GM18517 (cell line): ENCODE data around the gene MYH15.

ENCODE experiments used
- ATAC-seq: cut with Tn5 transposase; IDR thresholded peaks from one replicate; pipeline ENCODE4 v1.9.1; 2021; ENCODE audit warnings: mild to moderate bottlenecking, moderate library complexity; ENCODE audit not compliant: unreplicated experiment

MYH15 gene

GRCh38 chr3:108510496-108510895 lies at the start of gene MYH15:
MYH15 (minus strand) TSS chr3:108510596; CDS start chr3:108510530, 66 bp downstream.
- no peak for ATAC-seq

GRCh38 chr3:108555966-108556581 lies 45.7 kb upstream of the MYH15 start:
- ATAC-seq: no peak

GRCh38 chr3:108554913-108555571 lies 44.6 kb upstream of the MYH15 start:
- ATAC-seq: no peak

GRCh38 chr3:108554229-108554628 lies 43.8 kb upstream of the MYH15 start:
- ATAC-seq: no peak

GRCh38 chr3:108552267-108553159 lies 42.1 kb upstream of the MYH15 start:
- peak; percentile 85 for ATAC-seq

GRCh38 chr3:108548886-108549285 lies 38.5 kb upstream of the MYH15 start:
- no peak for ATAC-seq

GRCh38 chr3:108548304-108548703 lies 37.9 kb upstream of the MYH15 start:
- no peak for ATAC-seq

GRCh38 chr3:108546692-108547091 lies 36.3 kb upstream of the MYH15 start:
- no peak for ATAC-seq

- ATAC-seq: no peak
Measured at GRCh38 chr3:108546247-108546646, 35.9 kb upstream of the MYH15 start.

GRCh38 chr3:108538083-108538482 lies 27.7 kb upstream of the MYH15 start:
- ATAC-seq: no peak

- ATAC-seq: peak; percentile 96
Measured at GRCh38 chr3:108528459-108529252, 18.3 kb upstream of the MYH15 start.

GRCh38 chr3:108527817-108528216 lies 17.4 kb upstream of the MYH15 start:
- no peak for ATAC-seq

- ATAC-seq: no peak
Measured at GRCh38 chr3:108527109-108527508, 16.7 kb upstream of the MYH15 start.

GRCh38 chr3:108525971-108526370 lies 15.6 kb upstream of the MYH15 start:
- ATAC-seq: no peak

- ATAC-seq: no peak
Measured at GRCh38 chr3:108525256-108525655, 14.9 kb upstream of the MYH15 start.

- ATAC-seq: no peak
Measured at GRCh38 chr3:108524537-108524936, 14.1 kb upstream of the MYH15 start.

GRCh38 chr3:108518895-108519294 lies 8.5 kb upstream of the MYH15 start:
- ATAC-seq: no peak

- no peak for ATAC-seq
Measured at GRCh38 chr3:108516881-108517280, 6.5 kb upstream of the MYH15 start.

GRCh38 chr3:108513961-108514360 lies 3.6 kb upstream of the MYH15 start:
- ATAC-seq: no peak

- no peak for ATAC-seq
Measured at GRCh38 chr3:108512671-108513070, 2.3 kb upstream of the MYH15 start.

- ATAC-seq: no peak
Measured at GRCh38 chr3:108511490-108511889, 1.1 kb upstream of the MYH15 start.
